HepG2 (cell line): ENCODE measurements around the gene ELF1. TPM values are rescaled to one million over a fixed set of nuclear protein-coding genes. Genes with fewer than 3 reads are reported as not detected.

ENCODE experiments used
- ATAC-seq: fragments of 200-7000 bp; cut with Tn5 transposase; 3 replicates; pipeline ENCODE4 v1.9.1; 2020; ENCODE audit warnings: mild to moderate bottlenecking, moderate library complexity
- BruUV-seq: library from RNA; stranded (reverse); fragments of 400-500 nt; replicated peaks from 2 replicates; lab custom pipeline; 2021; lab: Mats Ljungman, UMichigan
- CTCF ChIA-PET: fragments of 300-600 bp; formaldehyde crosslinking; extraction: SDS; loops from one replicate; lab custom pipeline; 2021; ENCODE audit warnings: low total read pairs, inconsistent platforms, low intra/inter-chr PET ratio; lab: Yijun Ruan, JAX
- POLR2A ChIA-PET: fragments of 350-600 bp; sonication (Branson Sonifier 250); formaldehyde crosslinking; loops from one replicate; lab custom pipeline; 2020; ENCODE audit warnings: antibody characterized with exemption, inconsistent platforms; lab: Yijun Ruan, JAX
- DNase-seq: peaks from one replicate; pipeline ENCODE4 v3.0.0-alpha.2; 2015; ENCODE audit warnings: low spot score
- FAIRE-seq: peaks from 3 replicates; lab custom pipeline; 2011; peaks lifted over from hg19 to GRCh38; lab: Jason Lieb, UNC
- H2AFZ ChIP-seq: one replicate; pipeline ENCODE4 v1.6.1; 2011; ENCODE audit warnings: low read length, inconsistent platforms
- H3K27ac ChIP-seq: fragments of 300-600 bp; 3 replicates; pipeline ENCODE4 v1.8.0; 2011; ENCODE audit warnings: mixed run types, mild to moderate bottlenecking, mixed read lengths, low read length, inconsistent platforms; ENCODE audit not compliant: insufficient read depth; ENCODE audit errors: extremely low read length
- H3K27me3 ChIP-seq, 2 experiments: fragments of 200-600 bp in 1 of 2; 2 replicates in 1 of 2; 3 replicates in 1 of 2; pipeline versions ENCODE4 v1.6.0 to v1.8.0; 2011; ENCODE audit warnings: low read length in 2 of 2, mild to moderate bottlenecking in 2 of 2, moderate library complexity in 2 of 2, inconsistent platforms in 1 of 2; ENCODE audit not compliant: insufficient read depth in 2 of 2, control insufficient read depth in 1 of 2
- H3K36me3 ChIP-seq, 2 experiments: fragments of 200-600 bp in 1 of 2; replicated peaks in 1 of 2; 2 replicates in 1 of 2; 3 replicates in 1 of 2; pipeline versions ENCODE4 v1.5.1 to v1.8.0; 2011; ENCODE audit warnings: low read length in 2 of 2, inconsistent platforms in 1 of 2; ENCODE audit not compliant: insufficient read depth in 2 of 2, control insufficient read depth in 1 of 2
- H3K4me1 ChIP-seq: 2 replicates; pipeline ENCODE4 v1.5.1; 2012; ENCODE audit warnings: low read length, inconsistent platforms; ENCODE audit not compliant: insufficient read depth
- H3K4me2 ChIP-seq: 2 replicates; pipeline ENCODE4 v1.6.0; 2011; ENCODE audit warnings: low read depth, low read length, inconsistent platforms
- H3K4me3 ChIP-seq, 3 experiments: fragments of 200-600 bp in 1 of 3; sonication (generic), shearing (Covaris generic) in 1 of 3; replicated peaks in 1 of 3; 2 replicates each; pipeline ENCODE4 v1.5.1; 2011 to 2016; ENCODE audit warnings: low read length in 3 of 3, inconsistent platforms in 2 of 3, low read depth in 2 of 3, mild to moderate bottlenecking in 2 of 3, control low read depth in 1 of 3, mixed read lengths in 1 of 3; ENCODE audit not compliant: insufficient read depth in 1 of 3
- H3K79me2 ChIP-seq: one replicate; pipeline ENCODE4 v1.6.1; 2011; ENCODE audit warnings: low read length, inconsistent platforms; ENCODE audit not compliant: insufficient read depth
- H3K9ac ChIP-seq: 2 replicates; pipeline ENCODE4 v1.6.0; 2011; ENCODE audit warnings: mild to moderate bottlenecking, low read depth, low read length, inconsistent platforms; ENCODE audit not compliant: insufficient read depth
- H3K9me3 ChIP-seq: 2 replicates; pipeline ENCODE4 v1.5.1; 2012; ENCODE audit warnings: mild to moderate bottlenecking, low read length
- H4K20me1 ChIP-seq: 2 replicates; pipeline ENCODE4 v1.6.0; 2011; ENCODE audit warnings: inconsistent platforms, mild to moderate bottlenecking, low read length, moderate library complexity; ENCODE audit not compliant: insufficient read depth
- CENPT ChIP-seq: sonication (generic); formaldehyde crosslinking; IDR thresholded peaks from 2 replicates; pipeline ENCODE4 v1.8.0; 2022; ENCODE audit warnings: low read depth, mild to moderate bottlenecking, moderate library complexity, missing genetic modification reagents
- RFX1 ChIP-seq: fragments of 450-650 bp; IDR thresholded peaks from 2 replicates; pipeline ENCODE4 v1.6.1; 2017
- SETDB1 ChIP-seq: sonication (generic); formaldehyde crosslinking; IDR thresholded peaks from 2 replicates; pipeline ENCODE4 v1.5.1; 2020; ENCODE audit warnings: missing genetic modification reagents, mild to moderate bottlenecking, borderline replicate concordance
- STAG1 ChIP-seq: sonication (generic); formaldehyde crosslinking; IDR thresholded peaks from 2 replicates; pipeline ENCODE4 v1.4.0; 2020; ENCODE audit warnings: missing genetic modification reagents
- ZNF772 ChIP-seq: sonication (generic); formaldehyde crosslinking; IDR thresholded peaks from 2 replicates; pipeline ENCODE4 v1.5.0; 2020; ENCODE audit warnings: mild to moderate bottlenecking, missing genetic modification reagents
- ZSCAN29 ChIP-seq: sonication (generic); formaldehyde crosslinking; conservative IDR thresholded peaks from 2 replicates; pipeline ENCODE4 v1.4.0; 2020; ENCODE audit warnings: mild to moderate bottlenecking, missing genetic modification reagents
- WGBS: methylation state at CpG from one replicate; pipeline ENCODE4 v1.1.6; 2017; ENCODE audit warnings: low lambda C conversion rate; 5-methylcytosine and 5-hydroxymethylcytosine counted together
- in situ Hi-C: cut with HindIII; loops from 2 replicates; pipeline ENCODE4 v1.10.0; 2017; ENCODE audit warnings: low pct_unique_long_range_greater_than_20kb; ENCODE audit not compliant: extremely low pct_ligation_motif_present
- intact Hi-C: fragments of 100-400 bp; cut with micrococcal nuclease; formaldehyde crosslinking; loops from one replicate; pipeline ENCODE4 v1.10.0; 2022; ENCODE audit not compliant: unreplicated experiment
- polyA plus RNA-seq, 8 experiments: library from polyadenylated mRNA; depleted of rRNA in 3 of 8; stranded (reverse) in 7 of 8; unstranded in 1 of 8; fragments of >200 nt; fragmentation: Illumina TruSeq in 4 of 8; extraction: Trizol in 4 of 8; gene quantifications; 2 replicates each; pipeline versions ENCODE4 v1.2.1 to v1.2.3, GENCODE V29; 2011 to 2016; ENCODE audit warnings: low read depth in 4 of 8, missing spikeins in 1 of 8, mixed read lengths in 1 of 8; ENCODE audit not compliant: insufficient read depth in 1 of 8
- total RNA-seq, 5 experiments: library from RNA; depleted of rRNA; stranded (reverse); fragments of >200 nt; fragmentation: Illumina TruSeq; extraction: Trizol; gene quantifications; 2 replicates each; pipeline ENCODE4 v1.2.3, GENCODE V29; 2016; ENCODE audit warnings: low read depth in 1 of 5
- TF ChIP-seq, protein P1 (sequence below): sonication (generic); formaldehyde crosslinking; IDR thresholded peaks from 2 replicates; pipeline ENCODE4 v1.5.0; 2020; ENCODE audit warnings: mild to moderate bottlenecking, missing genetic modification reagents, moderate library complexity

The ELF1 gene
- total and polyA plus RNA-seq, 2 of the 13 experiments (the other 11 are each of a cell fraction or from before 2014, with no cell fraction given): 24.6 to 71.5 TPM

DNA sequence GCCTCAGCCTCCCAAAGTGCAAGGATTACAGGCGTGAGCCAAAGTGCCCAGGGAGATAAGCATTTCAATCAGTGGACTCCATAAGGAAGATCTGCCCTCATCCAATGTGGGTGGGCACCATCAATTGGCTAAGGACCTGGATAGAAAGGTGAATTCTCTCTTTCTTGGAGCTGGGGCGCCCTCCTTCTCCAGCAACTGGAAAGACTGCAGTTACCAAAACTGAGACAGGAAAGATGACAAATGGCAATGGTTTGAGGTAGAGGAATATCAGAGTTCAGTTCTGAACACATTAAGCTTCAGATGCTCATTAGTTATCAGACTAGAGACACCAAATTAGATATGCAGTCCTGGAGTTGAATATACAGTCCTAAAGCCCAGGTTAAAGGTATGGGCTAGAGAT is 10.5 kb upstream of the ELF1 start:
- CTCF ChIA-PET: no interaction called here

DNA sequence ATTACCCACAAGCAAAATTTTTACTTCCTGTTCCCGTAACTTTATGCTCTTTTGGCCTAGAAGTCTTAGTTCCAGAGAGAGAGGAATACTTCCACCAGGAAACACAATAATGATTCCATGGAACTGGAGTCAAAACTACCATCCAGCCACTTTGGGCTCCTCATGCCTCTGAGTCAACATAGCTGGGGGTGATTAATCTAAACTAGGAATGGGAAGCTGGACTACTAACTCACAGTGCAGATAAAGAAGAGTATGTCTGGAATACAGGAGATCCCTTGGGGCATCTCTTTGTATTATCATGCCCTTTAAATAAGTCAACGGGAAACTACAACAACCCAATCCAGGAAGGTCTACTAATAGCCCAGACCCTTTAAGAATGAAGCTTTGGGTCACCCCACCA is 8.9 kb upstream of the ELF1 start:
- in situ Hi-C loops: no loop called here
- Histone ChIP-seq H3K27ac (no peak overlapping the region), H3K36me3 (peaks cover 6 to 16% of the 10 kb centered on the region in 2 experiments; a peak in 1 of 5 replicates), H3K79me2 (peaks cover 90% of the 10 kb centered on the region), H3K4me1 (peaks cover 50% of the 10 kb centered on the region), H2AFZ (no peak overlapping the region), H3K27me3 (no peaks in the 10 kb centered on the region), H3K4me3 (no peak overlapping the region), H3K4me2 (no peak overlapping the region), H3K9ac (no peak overlapping the region), H4K20me1 (peaks cover 36% of the 10 kb centered on the region), H3K9me3 (no peaks in the 10 kb centered on the region)
- FAIRE-seq (no peak), DNase-seq (no peak), ATAC-seq (no peak)
- ChIA-PET POLR2A (no interaction called here), CTCF (no interaction called here)
- WGBS: 91% methylated on average over 2 of the region's 2 CpGs
- BruUV-seq: no TSS peak
- TF ChIP-seq ZNF772 (CRISPR knock-in tag) (no peak), ZSCAN29 (CRISPR knock-in tag) (no peak), CENPT (CRISPR knock-in tag) (no peak), RFX1 (no peak)
- TF ChIP-seq, protein P1, sequence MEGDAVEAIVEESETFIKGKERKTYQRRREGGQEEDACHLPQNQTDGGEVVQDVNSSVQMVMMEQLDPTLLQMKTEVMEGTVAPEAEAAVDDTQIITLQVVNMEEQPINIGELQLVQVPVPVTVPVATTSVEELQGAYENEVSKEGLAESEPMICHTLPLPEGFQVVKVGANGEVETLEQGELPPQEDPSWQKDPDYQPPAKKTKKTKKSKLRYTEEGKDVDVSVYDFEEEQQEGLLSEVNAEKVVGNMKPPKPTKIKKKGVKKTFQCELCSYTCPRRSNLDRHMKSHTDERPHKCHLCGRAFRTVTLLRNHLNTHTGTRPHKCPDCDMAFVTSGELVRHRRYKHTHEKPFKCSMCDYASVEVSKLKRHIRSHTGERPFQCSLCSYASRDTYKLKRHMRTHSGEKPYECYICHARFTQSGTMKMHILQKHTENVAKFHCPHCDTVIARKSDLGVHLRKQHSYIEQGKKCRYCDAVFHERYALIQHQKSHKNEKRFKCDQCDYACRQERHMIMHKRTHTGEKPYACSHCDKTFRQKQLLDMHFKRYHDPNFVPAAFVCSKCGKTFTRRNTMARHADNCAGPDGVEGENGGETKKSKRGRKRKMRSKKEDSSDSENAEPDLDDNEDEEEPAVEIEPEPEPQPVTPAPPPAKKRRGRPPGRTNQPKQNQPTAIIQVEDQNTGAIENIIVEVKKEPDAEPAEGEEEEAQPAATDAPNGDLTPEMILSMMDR (CRISPR knock-in tag): no peak
- intact Hi-C loops: no loop called here

More for the DNA sequence above, 10.5 kb upstream of the ELF1 start:
- no peak overlapping the region for H3K9ac ChIP-seq
- H3K79me2 ChIP-seq: peaks cover 90% of the 10 kb centered on the region
- no peaks in the 10 kb centered on the region for H3K9me3 ChIP-seq
- TF ChIP-seq STAG1 (peak; percentile 62), SETDB1 (CRISPR knock-in tag) (no peak)
- TF ChIP-seq, protein P1 (CRISPR knock-in tag): peak; percentile 54
- in situ Hi-C loops (no loop called here), intact Hi-C loops (no loop called here)
- no peak overlapping the region for H2AFZ ChIP-seq
- FAIRE-seq: no peak
- WGBS: 100% methylated on average over 2 of the region's 2 CpGs
- POLR2A ChIA-PET: no interaction called here
- peaks cover 33% of the 10 kb centered on the region for H4K20me1 ChIP-seq
- H3K36me3 ChIP-seq: peaks cover 6 to 16% of the 10 kb centered on the region in 2 experiments; a peak in 1 of 5 replicates
- DNase-seq: no peak
- no peak overlapping the region for H3K4me2 ChIP-seq
- no peak for ATAC-seq
- H3K27ac ChIP-seq: no peak overlapping the region
- no peak overlapping the region for H3K4me3 ChIP-seq
- H3K4me1 ChIP-seq: peaks cover 37% of the 10 kb centered on the region
- BruUV-seq: no TSS peak
- H3K27me3 ChIP-seq: no peaks in the 10 kb centered on the region
